Osteoblast (primary cell): Measurements from ENCODE around the gene SFRP5. TPM values are rescaled to one million over a fixed set of nuclear protein-coding genes. Genes with fewer than 3 reads are reported as not detected.

ENCODE experiments used
- DNase-seq: peaks from one replicate; pipeline ENCODE4 v3.0.0; 2011; ENCODE audit warnings: low spot score, mixed read lengths; ENCODE audit not compliant: insufficient read length; ENCODE audit errors: missing footprints
- H2AFZ ChIP-seq: 2 replicates; pipeline ENCODE4 v1.6.0; 2011; ENCODE audit warnings: mild to moderate bottlenecking, low read length
- H3K27ac ChIP-seq: 2 replicates; pipeline ENCODE4 v1.5.1; 2011; ENCODE audit warnings: mild to moderate bottlenecking, low read depth, low read length, moderate library complexity
- H3K27me3 ChIP-seq: 2 replicates; pipeline ENCODE4 v1.6.0; 2012; ENCODE audit warnings: mild to moderate bottlenecking, control low read depth, inconsistent platforms, low read length, moderate library complexity; ENCODE audit not compliant: insufficient read depth
- H3K36me3 ChIP-seq: 2 replicates; pipeline ENCODE4 v1.5.1; 2011; ENCODE audit warnings: mild to moderate bottlenecking, low read length, control low read depth, moderate library complexity; ENCODE audit not compliant: insufficient read depth
- H3K4me1 ChIP-seq: 2 replicates; pipeline ENCODE4 v1.5.1; 2011; ENCODE audit warnings: mild to moderate bottlenecking, low read length, control low read depth, moderate library complexity; ENCODE audit not compliant: insufficient read depth
- H3K4me2 ChIP-seq: 2 replicates; pipeline ENCODE4 v1.6.0; 2011; ENCODE audit warnings: mild to moderate bottlenecking, low read length; ENCODE audit not compliant: insufficient read depth
- H3K4me3 ChIP-seq: fragments of 200-600 bp; sonication (generic); 3 replicates; pipeline ENCODE4 v1.5.1; 2012; ENCODE audit warnings: mild to moderate bottlenecking, low read length, inconsistent platforms; ENCODE audit not compliant: insufficient read depth
- H3K79me2 ChIP-seq: 2 replicates; pipeline ENCODE4 v1.6.0; 2012; ENCODE audit warnings: mild to moderate bottlenecking, low read length, control low read depth, inconsistent platforms; ENCODE audit not compliant: insufficient read depth
- H3K9me3 ChIP-seq: 2 replicates; pipeline ENCODE4 v1.5.1; 2011; ENCODE audit warnings: low read depth, low read length, control low read depth
- H4K20me1 ChIP-seq: 2 replicates; pipeline ENCODE4 v1.6.0; 2012; ENCODE audit warnings: mild to moderate bottlenecking, low read length, control low read depth; ENCODE audit not compliant: insufficient read depth
- CTCF ChIP-seq: IDR thresholded peaks from 2 replicates; pipeline ENCODE4 v1.5.1; 2011; ENCODE audit warnings: mild to moderate bottlenecking, low read depth, low read length, moderate library complexity; ENCODE audit errors: extremely low read depth
- total RNA-seq: library from RNA; depleted of rRNA; stranded (reverse); fragments of >200 nt; gene quantifications from 2 replicates; pipeline ENCODE4 v1.2.3, GENCODE V29; 2012

Gene SFRP5
- total RNA-seq, 1 donor = not detected

GRCh38 chr10:97779975-97780374, 8.2 kb upstream of the SFRP5 start:
- no peaks in the 10 kb centered on the region for H3K4me1 ChIP-seq
- H3K4me3 ChIP-seq = no peak overlapping the region
- H3K27ac ChIP-seq = no peak overlapping the region
- H3K27me3 ChIP-seq = peaks cover 2% of the 10 kb centered on the region
- H3K9me3 ChIP-seq = no peaks in the 10 kb centered on the region
- no peak overlapping the region for H3K4me2 ChIP-seq
- no peaks in the 10 kb centered on the region for H3K79me2 ChIP-seq
- no peaks in the 10 kb centered on the region for H4K20me1 ChIP-seq
- TF ChIP-seq CTCF = no peak
- H2AFZ ChIP-seq = no peak overlapping the region
- H3K36me3 ChIP-seq = no peaks in the 10 kb centered on the region
- no peak for DNase-seq

GRCh38 chr10:97779492-97779891, 7.7 kb upstream of the SFRP5 start:
- H3K27me3 ChIP-seq = peaks cover 2% of the 10 kb centered on the region
- H3K9me3 ChIP-seq = no peaks in the 10 kb centered on the region
- no peak overlapping the region for H3K27ac ChIP-seq
- TF ChIP-seq CTCF = no peak
- H3K36me3 ChIP-seq = no peaks in the 10 kb centered on the region
- no peaks in the 10 kb centered on the region for H3K79me2 ChIP-seq
- no peak overlapping the region for H3K4me3 ChIP-seq
- no peaks in the 10 kb centered on the region for H4K20me1 ChIP-seq
- no peak overlapping the region for H3K4me2 ChIP-seq
- DNase-seq = peak; percentile 76
- no peaks in the 10 kb centered on the region for H3K4me1 ChIP-seq
- H2AFZ ChIP-seq = no peak overlapping the region

- H4K20me1 ChIP-seq = no peaks in the 10 kb centered on the region
- H3K27me3 ChIP-seq = peaks cover 5% of the 10 kb centered on the region
- TF ChIP-seq CTCF = no peak
- H2AFZ ChIP-seq = no peak overlapping the region
- DNase-seq = no peak
- H3K36me3 ChIP-seq = no peaks in the 10 kb centered on the region
- H3K27ac ChIP-seq = no peak overlapping the region
- no peak overlapping the region for H3K4me2 ChIP-seq
- H3K4me3 ChIP-seq = no peak overlapping the region
- H3K79me2 ChIP-seq = no peaks in the 10 kb centered on the region
- H3K4me1 ChIP-seq = no peaks in the 10 kb centered on the region
- H3K9me3 ChIP-seq = no peaks in the 10 kb centered on the region
These were observed 6.9 kb upstream of the SFRP5 start for GRCh38 chr10:97778452-97779302.

GRCh38 chr10:97777143-97777542, 5.3 kb upstream of the SFRP5 start:
- Histone ChIP-seq H3K9me3 (no peaks in the 10 kb centered on the region), H4K20me1 (peaks cover 4% of the 10 kb centered on the region), H2AFZ (no peak overlapping the region), H3K27ac (no peak overlapping the region), H3K36me3 (no peaks in the 10 kb centered on the region), H3K4me2 (no peak overlapping the region), H3K79me2 (no peaks in the 10 kb centered on the region), H3K27me3 (peaks cover 20% of the 10 kb centered on the region), H3K4me3 (no peak overlapping the region), H3K4me1 (no peaks in the 10 kb centered on the region)
- peak; percentile 18 for DNase-seq
- no peak for TF ChIP-seq CTCF
